Measurements from ENCODE around the gene PKDCC.

DNA sequence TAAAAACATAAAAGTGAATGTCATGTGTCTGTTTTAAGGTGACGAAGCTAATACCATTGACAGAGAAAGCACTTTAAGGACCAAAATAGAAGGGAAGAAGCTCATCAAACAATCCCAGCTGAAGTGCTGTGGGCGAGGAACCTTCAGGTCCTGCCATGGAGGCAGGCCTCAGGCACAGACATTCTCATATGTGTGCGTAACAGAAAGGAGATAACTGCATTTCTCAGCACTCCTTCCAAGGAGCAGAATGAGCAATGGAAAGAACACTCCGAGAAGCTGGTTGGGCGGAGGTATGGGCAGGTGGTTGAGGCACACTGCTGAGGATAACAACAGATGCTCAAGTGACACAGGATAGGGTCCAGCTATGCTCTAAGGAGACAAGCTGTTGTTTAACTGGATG, 42.4 kb downstream of the PKDCC start:
- TF ChIP-seq, protein P1, sequence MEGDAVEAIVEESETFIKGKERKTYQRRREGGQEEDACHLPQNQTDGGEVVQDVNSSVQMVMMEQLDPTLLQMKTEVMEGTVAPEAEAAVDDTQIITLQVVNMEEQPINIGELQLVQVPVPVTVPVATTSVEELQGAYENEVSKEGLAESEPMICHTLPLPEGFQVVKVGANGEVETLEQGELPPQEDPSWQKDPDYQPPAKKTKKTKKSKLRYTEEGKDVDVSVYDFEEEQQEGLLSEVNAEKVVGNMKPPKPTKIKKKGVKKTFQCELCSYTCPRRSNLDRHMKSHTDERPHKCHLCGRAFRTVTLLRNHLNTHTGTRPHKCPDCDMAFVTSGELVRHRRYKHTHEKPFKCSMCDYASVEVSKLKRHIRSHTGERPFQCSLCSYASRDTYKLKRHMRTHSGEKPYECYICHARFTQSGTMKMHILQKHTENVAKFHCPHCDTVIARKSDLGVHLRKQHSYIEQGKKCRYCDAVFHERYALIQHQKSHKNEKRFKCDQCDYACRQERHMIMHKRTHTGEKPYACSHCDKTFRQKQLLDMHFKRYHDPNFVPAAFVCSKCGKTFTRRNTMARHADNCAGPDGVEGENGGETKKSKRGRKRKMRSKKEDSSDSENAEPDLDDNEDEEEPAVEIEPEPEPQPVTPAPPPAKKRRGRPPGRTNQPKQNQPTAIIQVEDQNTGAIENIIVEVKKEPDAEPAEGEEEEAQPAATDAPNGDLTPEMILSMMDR (IDR thresholded peaks at IDR 0.05), result no peak
- no peak for TF ChIP-seq EP300 (IDR thresholded peaks at IDR 0.05)
- no peak for TF ChIP-seq POLR2A (IDR thresholded peaks at IDR 0.05)
- no peak for TF ChIP-seq POLR2AphosphoS5 (IDR thresholded peaks at IDR 0.05)

Measured in suprapubic skin (tissue), 4 donors.